Forelimb muscle (tissue), 1 donor: ENCODE data around the gene SC5D. TPM values are rescaled to one million over a fixed set of nuclear protein-coding genes. Genes with fewer than 3 reads are reported as not detected.

Experiments
- DNase-seq: peaks from one replicate; pipeline ENCODE4 v3.0.0-alpha.2; 2013; ENCODE audit warnings: low read depth
- polyA plus RNA-seq: library from polyadenylated mRNA; unstranded; fragments of 120-200 nt; gene quantifications from one replicate; pipeline ENCODE4 v1.2.1, GENCODE V29; 2013; ENCODE audit not compliant: insufficient read length

Gene SC5D
- polyA plus RNA-seq, 1 donor = 26.2 TPM

- DNase-seq = no peak
These were observed 63.8 kb downstream of the SC5D start for GRCh38 chr11:121356357-121356756.

Other genes starting within 250 kb of the SC5D start
- gene TECTA, start 191.5 kb upstream of the SC5D start, polyA plus RNA-seq = 1.6 TPM
- gene SORL1, start 159.5 kb downstream of the SC5D start, polyA plus RNA-seq = 1.9 TPM